GM12878 (cell line): Measurements from ENCODE around the gene NUDT7. TPM values are rescaled to one million over a fixed set of nuclear protein-coding genes. Genes with fewer than 3 reads are reported as not detected.

Experiments
- ATAC-seq: fragments of 200-7000 bp; cut with Tn5 transposase; 3 replicates; pipeline ENCODE4 v1.9.1; 2020; ENCODE audit warnings: mild to moderate bottlenecking, moderate library complexity
- BruUV-seq: library from RNA; stranded (reverse); fragments of 400-500 nt; replicated peaks from 2 replicates; lab custom pipeline; 2021; lab: Mats Ljungman, UMichigan
- CTCF ChIA-PET: fragments of 300-600 bp; sonication (Branson Sonifier 250); formaldehyde crosslinking; extraction: SDS; loops from one replicate; lab custom pipeline; 2021; ENCODE audit warnings: inconsistent platforms; lab: Yijun Ruan, JAX
- POLR2A ChIA-PET: fragments of 350-600 bp; formaldehyde crosslinking; extraction: SDS; loops from one replicate; lab custom pipeline; 2021; ENCODE audit warnings: inconsistent platforms; lab: Charles Lee
- RAD21 ChIA-PET: fragments of 300-600 bp; sonication (Branson Sonifier 250); formaldehyde crosslinking; loops from one replicate; lab custom pipeline; 2023; ENCODE audit warnings: antibody characterized with exemption; ENCODE audit not compliant: unreplicated experiment; lab: Charles Lee
- SMC1A ChIA-PET: fragments of 300-600 bp; sonication (Branson Sonifier 250); formaldehyde crosslinking; loops from one replicate; lab custom pipeline; 2023; ENCODE audit not compliant: unreplicated experiment, uncharacterized antibody; lab: Charles Lee
- DNase-seq: peaks from one replicate; pipeline ENCODE4 v3.0.0-alpha.2; 2011; ENCODE audit warnings: low read depth, low spot score
- FAIRE-seq: peaks from 3 replicates; lab custom pipeline; 2011; peaks lifted over from hg19 to GRCh38; lab: Jason Lieb, UNC
- H2AFZ ChIP-seq: 2 replicates; pipeline ENCODE4 v1.6.0; 2011; ENCODE audit warnings: low read depth, low read length, control low read depth; ENCODE audit not compliant: control insufficient read depth
- H3K27ac ChIP-seq: 2 replicates; pipeline ENCODE4 v1.5.1; 2011; ENCODE audit warnings: control low read depth; ENCODE audit not compliant: control insufficient read depth, insufficient read depth
- H3K27me3 ChIP-seq, 2 experiments: replicated peaks in 1 of 2; 2 replicates each; pipeline versions ENCODE4 v1.6.0 to v1.6.1; 2011; ENCODE audit warnings: low read length in 1 of 2; ENCODE audit not compliant: control insufficient read depth in 2 of 2, insufficient read depth in 2 of 2
- H3K36me3 ChIP-seq, 2 experiments: 2 replicates each; pipeline ENCODE4 v1.5.1; 2011; ENCODE audit warnings: low read length in 1 of 2; ENCODE audit not compliant: control insufficient read depth in 2 of 2, insufficient read depth in 2 of 2
- H3K4me1 ChIP-seq: 2 replicates; pipeline ENCODE4 v1.6.1; 2011; ENCODE audit warnings: mild to moderate bottlenecking, low read length, moderate library complexity, mixed read lengths; ENCODE audit not compliant: control insufficient read depth, insufficient read depth
- H3K4me2 ChIP-seq: 2 replicates; pipeline ENCODE4 v1.6.0; 2011; ENCODE audit warnings: control low read depth; ENCODE audit not compliant: control insufficient read depth, insufficient read depth
- H3K4me3 ChIP-seq: fragments of 200-600 bp; sonication (generic); 2 replicates; pipeline ENCODE4 v1.5.1; 2016
- H3K79me2 ChIP-seq: 2 replicates; pipeline ENCODE4 v1.6.0; 2011; ENCODE audit warnings: low read length; ENCODE audit not compliant: control insufficient read depth, insufficient read depth
- H3K9ac ChIP-seq: 2 replicates; pipeline ENCODE4 v1.8.0; 2011; ENCODE audit warnings: low read length, control low read depth, mixed read lengths; ENCODE audit not compliant: control insufficient read depth, insufficient read depth
- H3K9me3 ChIP-seq: replicated peaks from 3 replicates; pipeline ENCODE4 v1.5.1; 2011; ENCODE audit warnings: mild to moderate bottlenecking, low read length; ENCODE audit not compliant: control insufficient read depth, insufficient read depth
- H4K20me1 ChIP-seq: 2 replicates; pipeline ENCODE4 v1.6.0; 2011; ENCODE audit not compliant: control insufficient read depth, insufficient read depth
- BCL11A ChIP-seq: IDR thresholded peaks from 2 replicates; pipeline ENCODE4 v1.6.1; 2011; ENCODE audit warnings: low read depth, low read length
- FOXM1 ChIP-seq: IDR thresholded peaks from 2 replicates; pipeline ENCODE4 v1.6.1; 2012; ENCODE audit warnings: low read depth, mild to moderate bottlenecking, inconsistent platforms, low read length, moderate library complexity
- HDAC6 ChIP-seq: fragments of 200-600 bp; sonication (generic); IDR thresholded peaks from one replicate; pipeline ENCODE4 v1.8.0; 2017; ENCODE audit warnings: antibody characterized with exemption; ENCODE audit not compliant: unreplicated experiment
- LARP7 ChIP-seq: fragments of 450-650 bp; IDR thresholded peaks from 2 replicates; pipeline ENCODE4 v1.6.1; 2017; ENCODE audit warnings: mild to moderate bottlenecking
- NBN ChIP-seq: fragments of 450-650 bp; IDR thresholded peaks from 2 replicates; pipeline ENCODE4 v1.6.1; 2016
- PML ChIP-seq: IDR thresholded peaks from 2 replicates; pipeline ENCODE4 v1.6.1; 2012; ENCODE audit warnings: low read length, inconsistent platforms
- SMARCA5 ChIP-seq: fragments of 450-650 bp; IDR thresholded peaks from 2 replicates; pipeline ENCODE4 v1.6.1; 2017; ENCODE audit warnings: mild to moderate bottlenecking
- SMC3 ChIP-seq: IDR thresholded peaks from 2 replicates; pipeline ENCODE4 v1.6.1; 2011; ENCODE audit warnings: low read length, improper control_type of control experiment, borderline replicate concordance
- SREBF2 ChIP-seq: IDR thresholded peaks from 2 replicates; pipeline ENCODE4 v1.6.1; 2012; ENCODE audit warnings: mild to moderate bottlenecking, low read length
- STAT1 ChIP-seq: fragments of 450-650 bp; conservative IDR thresholded peaks from 2 replicates; pipeline ENCODE4 v1.6.1; 2014; ENCODE audit warnings: antibody characterized with exemption, mild to moderate bottlenecking
- TCF3 ChIP-seq: IDR thresholded peaks from 2 replicates; pipeline ENCODE4 v1.6.1; 2012; ENCODE audit warnings: low read depth, mild to moderate bottlenecking, low read length, borderline replicate concordance; ENCODE audit not compliant: insufficient read depth
- ZBTB4 ChIP-seq: fragments of 450-650 bp; formaldehyde crosslinking; IDR thresholded peaks from 2 replicates; pipeline ENCODE4 v1.4.0; 2022; ENCODE audit warnings: mild to moderate bottlenecking, moderate library complexity
- ZNF687 ChIP-seq: fragments of 450-650 bp; IDR thresholded peaks from 2 replicates; pipeline ENCODE4 v1.6.1; 2017; ENCODE audit warnings: mild to moderate bottlenecking, moderate library complexity
- ZZZ3 ChIP-seq: IDR thresholded peaks from 2 replicates; pipeline ENCODE4 v1.6.1; 2011; ENCODE audit warnings: low read depth; ENCODE audit not compliant: control insufficient read depth, insufficient read length
- WGBS: methylation state at CpG from one replicate; pipeline ENCODE4 v1.1.6; 2016; ENCODE audit warnings: low lambda C conversion rate; ENCODE audit not compliant: insufficient replicate concordance, insufficient coverage; ENCODE audit errors: missing lambda C conversion rate; 5-methylcytosine and 5-hydroxymethylcytosine counted together
- in situ Hi-C: fragments of 300-500 bp; cut with MboI; formaldehyde crosslinking; loops from 9 replicates; pipeline ENCODE4 v1.14.3; 2018; ENCODE audit warnings: mixed read lengths
- intact Hi-C: fragments of 100-400 bp; cut with micrococcal nuclease; formaldehyde crosslinking; loops from one replicate; pipeline ENCODE4 v1.14.2; 2022; ENCODE audit not compliant: unreplicated experiment
- polyA plus RNA-seq, 11 experiments: library from polyadenylated mRNA; depleted of rRNA in 4 of 11; unstranded in 6 of 11; stranded (reverse) in 5 of 11; fragments of >200 nt; fragmentation: Nextera tagmentation in 4 of 11; fragmentation: Illumina TruSeq in 1 of 11; extraction: Ambion mirVana in 4 of 11; extraction: Trizol in 1 of 11; gene quantifications; 1 replicate in 1 of 11; 2 replicates in 10 of 11; pipeline versions ENCODE4 v1.2.1 to v1.2.3, GENCODE V29; 2011 to 2016; ENCODE audit warnings: inconsistent platforms in 2 of 11, missing spikeins in 2 of 11, low read depth in 1 of 11
- total RNA-seq, 4 experiments: library from RNA; depleted of rRNA in 3 of 4; stranded (reverse); fragments of >200 nt in 3 of 4; fragmentation: Illumina TruSeq in 1 of 4; extraction: Trizol in 1 of 4; gene quantifications; 2 replicates each; pipeline versions ENCODE4 v1.2.1 to v1.2.3, GENCODE V29; 2013 to 2021

NUDT7 gene
- total and polyA plus RNA-seq, 10 of the 15 experiments (the other 5 are each of a cell fraction or from before 2014, with no cell fraction given) = 2.8 to 14.3 (median 5.2) TPM

GRCh38 chr16:77749415-77749814 lies 27.1 kb downstream of the NUDT7 start:
- Histone ChIP-seq H3K4me1 (no peaks in the 10 kb centered on the region), H3K27me3 (no peaks in the 10 kb centered on the region; a peak in 2 of 4 replicates), H3K27ac (no peak overlapping the region), H3K79me2 (no peaks in the 10 kb centered on the region), H3K4me2 (no peak overlapping the region), H3K4me3 (no peak overlapping the region), H3K9ac (no peak overlapping the region), H2AFZ (no peak overlapping the region), H4K20me1 (no peaks in the 10 kb centered on the region), H3K36me3 (no peaks in the 10 kb centered on the region), H3K9me3 (no peaks in the 10 kb centered on the region)
- DNase-seq = no peak
- ChIA-PET POLR2A (no interaction called here), CTCF (no interaction called here), RAD21 (no interaction called here), SMC1A (no interaction called here)
- ATAC-seq = no peak
- intact Hi-C loops = no loop called here
- no peak for FAIRE-seq
- TF ChIP-seq LARP7 (no peak), SMC3 (no peak), NBN (no peak), SMARCA5 (no peak), ZZZ3 (no peak), SREBF2 (no peak), STAT1 (no peak), TCF3 (no peak), PML (no peak)
- in situ Hi-C loops = no loop called here
- no TSS peak for BruUV-seq
- WGBS = 50% methylated on average over 1 of the region's 1 CpG

GRCh38 chr16:77758046-77758445 lies 35.7 kb downstream of the NUDT7 start:
- H3K9ac ChIP-seq = no peak overlapping the region
- TF ChIP-seq ZBTB4 (no peak), HDAC6 (no peak), ZNF687 (no peak), FOXM1 (no peak), BCL11A (no peak)

More at GRCh38 chr16:77758046-77758445, 35.7 kb downstream of the NUDT7 start:
- Histone ChIP-seq H3K9me3 (no peaks in the 10 kb centered on the region), H3K4me2 (no peak overlapping the region), H4K20me1 (no peaks in the 10 kb centered on the region), H3K79me2 (no peaks in the 10 kb centered on the region), H3K27ac (no peak overlapping the region), H3K4me1 (no peaks in the 10 kb centered on the region), H2AFZ (no peak overlapping the region), H3K36me3 (no peaks in the 10 kb centered on the region), H3K4me3 (no peak overlapping the region), H3K27me3 (no peaks in the 10 kb centered on the region)
- in situ Hi-C loops (no loop called here), intact Hi-C loops (no loop called here)
- WGBS = 67% methylated on average over 5 of the region's 5 CpGs
- ChIA-PET CTCF (no interaction called here), RAD21 (no interaction called here), POLR2A (no interaction called here), SMC1A (no interaction called here)
- ATAC-seq (no peak), FAIRE-seq (no peak), DNase-seq (no peak)
- no TSS peak for BruUV-seq
